Measurements from ENCODE around the gene PPP3CA.
A peak's percentile ranks its signal among the peaks of the same experiment; 100 is the strongest.

Gene PPP3CA

DNA sequence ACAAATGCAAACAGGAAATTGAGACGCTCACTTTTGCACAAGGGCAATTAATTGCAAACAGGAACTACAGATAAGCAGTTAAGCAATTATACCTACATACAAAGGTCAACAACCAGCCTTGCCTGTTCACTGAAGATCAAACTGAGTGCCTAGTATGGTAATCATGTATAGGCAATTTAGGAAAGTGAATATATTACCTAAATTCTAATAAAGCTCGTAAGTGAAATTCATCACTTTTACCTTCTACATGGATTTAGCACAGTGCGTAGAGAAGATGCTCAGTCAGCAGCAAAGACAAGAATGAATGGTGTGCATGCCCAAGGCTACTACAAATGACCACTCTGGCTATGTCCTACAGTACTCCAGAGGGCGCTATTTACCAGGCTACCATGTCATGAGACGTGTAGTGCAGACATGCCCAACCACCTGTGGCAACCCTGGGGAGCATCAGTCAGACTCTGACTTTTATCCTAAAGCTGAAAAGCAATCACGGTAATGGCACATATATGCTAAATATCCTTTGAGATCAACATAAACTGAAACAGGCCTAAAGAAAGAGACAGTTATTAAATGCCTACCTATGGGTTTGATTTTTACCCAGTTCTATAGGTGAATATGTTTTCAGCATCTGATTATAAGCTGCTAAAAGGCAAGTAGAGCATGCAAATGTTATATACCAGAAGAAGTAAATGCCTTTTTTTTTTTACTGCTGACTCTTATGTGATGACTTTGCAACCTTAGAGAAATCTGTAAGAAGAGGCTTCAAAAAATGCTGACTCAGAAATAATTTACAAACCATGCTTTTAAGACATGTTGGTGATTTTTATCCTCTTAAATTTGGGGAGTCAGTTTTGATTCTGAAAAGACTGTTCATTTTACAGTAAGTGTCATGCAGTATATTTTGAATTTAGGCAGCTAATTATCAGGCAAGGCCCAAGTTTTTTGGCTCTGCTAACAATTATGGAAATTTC, 178.0 kb downstream of the PPP3CA start:
- DNase-seq, result peak; percentile 40

DNA sequence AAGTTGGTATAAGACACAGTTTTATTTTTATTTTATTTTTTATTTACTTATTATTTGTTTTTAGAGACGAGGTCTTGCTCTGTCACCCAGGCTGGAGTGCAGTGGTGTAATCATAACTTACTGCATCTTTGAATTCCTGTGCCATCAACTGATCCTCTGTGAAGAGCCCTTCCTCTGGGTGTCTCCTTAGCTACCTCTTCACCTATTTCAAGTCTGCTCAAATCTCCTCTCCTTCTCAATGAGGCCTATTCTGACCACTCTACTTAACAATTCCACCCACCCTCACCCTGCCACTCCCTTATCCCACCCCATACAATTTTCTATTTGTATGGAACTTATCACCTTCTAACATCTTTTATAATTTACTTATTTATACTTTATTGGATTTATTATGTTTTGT, 183.4 kb downstream of the PPP3CA start:
- no peak for DNase-seq

DNA sequence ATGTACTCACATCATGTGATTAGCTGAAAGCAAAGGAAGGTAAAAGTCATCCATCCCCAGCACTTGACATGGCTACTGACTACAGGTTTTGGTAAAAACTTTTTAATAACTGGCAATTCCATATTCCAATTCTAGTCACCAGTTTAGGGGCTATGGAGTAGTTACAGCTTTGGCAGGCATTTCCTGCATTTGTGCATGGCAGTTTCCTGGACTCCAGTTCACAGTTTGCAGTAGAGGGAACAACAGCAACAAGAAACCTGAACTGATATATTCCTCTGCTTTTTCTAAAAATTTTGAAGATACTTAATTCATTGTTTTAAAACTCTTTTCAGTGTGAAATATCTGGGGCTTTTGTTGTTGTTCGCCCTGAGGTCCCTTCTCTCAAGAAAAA, 184.3 kb downstream of the PPP3CA start:
- DNase-seq, result no peak

DNA sequence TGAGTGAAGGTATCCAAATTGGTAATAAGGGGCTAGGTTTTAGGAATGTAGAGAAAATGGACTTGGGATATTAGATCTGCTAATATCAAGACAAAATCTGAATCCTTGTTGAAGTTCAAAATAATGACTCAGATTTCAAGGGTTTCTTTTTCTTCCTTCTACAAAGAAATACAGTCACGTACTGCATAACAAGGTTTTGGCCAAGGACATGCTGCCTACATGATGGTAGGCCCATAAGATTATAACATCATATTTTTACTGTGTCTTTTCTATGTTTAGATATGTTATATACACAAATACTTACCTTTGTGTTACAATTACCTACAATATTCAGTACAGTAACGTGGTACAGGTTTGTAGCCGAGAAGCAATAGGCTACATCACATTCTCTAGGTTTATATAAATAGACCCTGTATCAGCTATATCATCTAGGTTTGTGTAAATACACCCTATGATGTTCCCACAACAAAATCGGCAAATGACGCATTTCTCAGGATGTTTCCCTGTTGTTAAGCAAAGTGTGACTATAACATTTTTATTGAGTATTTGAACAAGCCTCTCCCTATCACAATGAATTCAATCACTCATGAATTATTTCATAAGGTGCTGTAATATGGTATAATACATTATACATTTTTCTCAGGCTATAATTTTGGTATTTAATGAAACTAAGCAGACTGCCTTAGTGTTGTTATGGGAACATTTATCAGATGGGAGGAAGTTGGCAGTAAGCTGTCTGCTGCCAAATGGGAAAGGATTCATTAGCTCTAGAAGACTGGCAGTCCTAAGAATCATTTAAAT, 186.3 kb downstream of the PPP3CA start:
- no peak for DNase-seq

DNA sequence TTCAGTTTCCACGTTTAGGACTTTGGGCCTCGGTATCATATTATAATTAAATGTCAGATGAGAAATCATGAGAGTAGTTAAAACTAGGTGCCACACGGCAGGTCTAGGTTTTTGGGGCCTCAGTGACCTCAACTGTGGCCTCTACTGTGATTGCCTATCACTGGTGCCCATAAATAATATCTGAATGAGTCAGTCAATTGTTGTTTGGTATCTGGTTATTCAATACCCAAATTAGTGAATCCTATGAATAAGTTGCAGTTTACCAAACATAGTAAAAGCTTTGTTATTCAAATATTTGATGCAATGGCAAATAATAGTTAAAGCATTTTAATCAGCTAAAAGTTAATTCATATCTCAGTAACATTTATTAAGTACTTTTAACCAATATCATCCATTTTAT, 188.8 kb downstream of the PPP3CA start:
- no peak for DNase-seq

DNA sequence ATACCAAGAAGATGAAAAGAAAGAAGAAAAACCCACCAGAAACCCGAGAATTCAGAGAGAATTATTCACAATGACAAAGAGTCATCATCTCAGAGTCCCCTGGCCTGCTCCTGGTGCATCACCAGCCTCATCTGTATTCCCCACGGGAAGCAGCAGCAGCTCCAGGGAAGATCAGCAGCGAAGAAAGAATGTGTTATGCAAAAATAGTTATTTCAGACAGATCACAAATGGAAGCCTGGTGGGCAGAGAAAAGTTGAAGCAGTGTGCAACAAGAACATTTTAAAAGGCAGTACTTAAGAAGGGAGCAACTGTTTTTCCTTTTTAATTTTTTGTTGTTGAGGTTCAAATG, 189.2 kb downstream of the PPP3CA start:
- no peak for DNase-seq

DNA sequence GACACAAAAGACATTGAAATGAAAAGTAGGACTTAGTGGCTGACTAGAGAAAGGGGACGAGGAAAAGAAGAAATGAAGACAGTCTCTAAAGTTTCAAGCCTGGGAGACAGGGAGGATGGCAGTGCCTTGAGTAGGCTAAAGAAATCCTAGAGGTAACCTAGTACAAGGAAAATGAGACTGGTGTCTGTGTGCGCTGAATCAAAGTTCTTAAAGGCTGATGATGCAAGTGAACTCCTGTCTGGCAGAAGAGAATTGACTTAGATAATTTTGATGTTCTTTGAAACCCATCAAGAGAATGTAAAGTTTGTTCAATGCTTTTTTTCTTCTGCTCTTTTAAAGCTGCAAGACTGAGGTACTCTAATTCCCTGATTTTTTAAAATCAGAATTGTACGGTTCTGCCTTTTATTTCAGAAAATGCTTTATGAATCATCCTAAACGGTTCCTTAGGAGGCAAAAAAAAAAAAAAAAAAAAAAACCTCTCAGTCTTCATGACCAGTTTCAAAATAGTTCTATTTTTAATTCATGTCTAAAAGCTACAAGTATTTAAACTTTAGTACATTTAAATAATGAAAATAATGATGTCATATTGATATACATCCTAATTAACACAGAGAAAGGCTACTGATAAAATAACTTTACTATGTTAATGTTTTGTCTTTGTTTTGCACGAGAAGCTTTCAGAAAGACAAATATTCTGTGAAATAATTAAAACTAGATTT, 189.8 kb downstream of the PPP3CA start:
- DNase-seq, result no peak

DNA sequence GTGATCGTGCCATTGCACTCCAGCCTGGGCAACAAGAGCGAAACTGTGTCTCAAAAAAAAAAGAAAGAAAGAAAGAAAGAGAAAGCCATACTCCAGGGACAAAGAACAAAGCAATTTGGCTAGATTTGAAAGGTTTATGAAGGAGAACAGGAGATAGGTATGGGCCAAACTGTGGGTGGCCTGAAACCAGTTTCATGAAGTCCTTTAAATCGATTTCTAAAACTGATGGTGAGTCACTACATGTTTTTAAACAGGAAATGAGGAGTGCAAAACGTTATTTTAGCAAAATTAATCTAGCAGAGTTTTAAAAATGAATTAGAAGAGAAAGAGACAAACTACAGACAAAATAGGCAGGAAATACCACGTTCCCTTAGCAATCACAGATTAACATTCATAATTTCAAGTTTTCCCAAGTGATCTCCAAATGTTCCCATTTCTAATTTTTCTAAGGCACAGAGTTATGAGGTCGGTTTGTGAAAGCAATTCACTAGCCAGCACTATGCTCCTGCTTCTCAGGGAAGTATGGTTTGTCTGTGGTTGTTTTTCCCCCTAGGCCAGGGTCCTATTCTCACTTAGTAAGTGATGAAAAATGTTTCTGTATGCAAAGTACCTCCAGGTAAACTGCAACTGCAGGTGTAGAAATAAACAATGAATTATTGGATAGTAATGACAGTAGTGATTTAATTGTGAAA, 190.6 kb downstream of the PPP3CA start:
- DNase-seq, result no peak

DNA sequence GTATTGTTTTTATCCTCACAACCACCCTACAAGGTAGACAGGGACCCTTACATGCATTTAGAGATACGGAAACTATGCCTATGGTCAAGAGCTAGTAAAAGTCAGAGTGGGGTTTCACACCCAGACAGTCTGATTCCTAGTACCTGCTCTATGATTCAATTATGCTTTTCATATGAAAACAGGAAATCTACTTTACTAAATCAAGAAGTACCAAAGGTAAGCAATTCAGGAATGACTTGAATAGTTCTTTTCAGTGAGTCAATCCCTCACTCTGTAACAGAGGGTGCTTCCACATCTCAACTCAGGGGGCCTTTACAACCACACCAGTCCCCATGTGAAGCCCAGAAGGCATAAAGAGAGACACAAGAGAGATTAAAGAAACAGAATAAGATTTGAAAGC, 191.4 kb downstream of the PPP3CA start:
- DNase-seq, result no peak

DNA sequence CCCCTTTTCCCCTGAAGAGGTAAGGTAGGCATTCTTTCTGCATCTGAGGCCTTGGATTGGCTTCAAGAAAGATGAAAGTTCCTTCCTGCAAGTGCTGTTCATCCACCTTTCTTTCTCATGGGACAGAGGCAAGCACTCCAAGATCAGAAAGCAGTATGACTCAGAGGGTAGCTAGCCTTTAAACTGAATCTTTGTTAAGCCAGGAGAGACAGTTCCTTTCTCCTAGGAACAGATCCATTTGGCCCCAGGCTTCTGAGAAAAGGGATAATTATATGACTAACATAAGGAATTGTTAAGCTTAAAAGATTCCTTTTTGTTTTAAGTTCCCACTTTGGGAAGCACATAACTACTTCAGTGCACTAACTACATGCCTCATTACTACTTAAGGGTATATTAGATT, 192.0 kb downstream of the PPP3CA start:
- DNase-seq, result no peak

DNA sequence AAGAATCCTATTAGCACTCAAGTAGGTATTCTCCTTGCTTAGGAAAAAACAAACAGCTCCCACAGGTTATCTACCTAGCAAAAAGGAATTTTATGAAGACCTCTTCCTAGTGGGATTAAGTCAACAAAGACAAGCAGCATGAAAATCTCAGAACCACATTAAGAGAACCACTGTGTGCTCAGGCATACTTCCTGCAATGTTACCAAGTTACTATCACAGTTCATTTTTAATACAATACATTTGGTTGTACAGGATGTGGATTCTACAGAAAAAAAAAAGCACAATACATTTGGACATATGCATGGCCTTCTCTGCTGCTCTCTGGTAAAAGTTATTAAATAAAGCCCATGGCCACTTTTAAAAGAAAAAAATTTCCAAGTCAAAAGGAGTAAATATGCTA, 193.7 kb downstream of the PPP3CA start:
- no peak for DNase-seq

DNA sequence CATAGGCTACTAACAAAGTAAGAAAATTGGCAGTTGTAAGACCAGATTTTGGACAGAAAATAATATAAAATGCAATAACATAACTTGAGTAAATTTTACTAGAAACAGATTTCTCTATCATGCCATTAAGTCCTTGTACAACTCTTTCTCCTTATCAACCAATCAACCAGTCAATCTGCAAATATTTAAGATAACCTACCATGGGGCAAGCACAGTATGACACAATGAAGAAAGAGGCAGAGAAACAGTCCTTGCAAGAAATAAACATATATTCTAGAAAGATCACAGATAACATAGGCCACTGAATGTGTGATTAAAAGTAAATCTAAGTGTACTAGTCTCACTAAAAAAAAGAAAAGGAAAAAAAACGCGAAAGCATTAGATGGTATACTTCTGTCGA, 194.8 kb downstream of the PPP3CA start:
- DNase-seq, result no peak

DNA sequence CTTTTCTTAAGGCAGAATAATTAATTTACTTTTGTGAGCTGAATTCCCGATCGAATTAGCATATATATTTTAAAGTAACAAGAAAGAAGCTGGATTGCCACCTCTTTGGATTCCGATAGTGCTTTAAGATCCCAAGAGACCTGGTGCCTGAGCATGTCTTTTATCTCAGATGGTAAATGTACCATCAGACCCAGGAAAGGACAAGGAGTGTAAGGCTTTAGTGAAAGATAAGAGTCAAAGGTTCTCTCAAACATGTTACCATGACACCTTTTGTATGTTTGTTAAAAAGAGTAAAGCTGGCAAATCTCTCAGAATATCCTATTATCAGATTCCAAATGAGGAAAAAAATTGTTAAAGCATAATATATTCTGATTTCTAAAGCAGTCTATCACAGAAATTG, 198.8 kb downstream of the PPP3CA start:
- DNase-seq, result no peak

DNA sequence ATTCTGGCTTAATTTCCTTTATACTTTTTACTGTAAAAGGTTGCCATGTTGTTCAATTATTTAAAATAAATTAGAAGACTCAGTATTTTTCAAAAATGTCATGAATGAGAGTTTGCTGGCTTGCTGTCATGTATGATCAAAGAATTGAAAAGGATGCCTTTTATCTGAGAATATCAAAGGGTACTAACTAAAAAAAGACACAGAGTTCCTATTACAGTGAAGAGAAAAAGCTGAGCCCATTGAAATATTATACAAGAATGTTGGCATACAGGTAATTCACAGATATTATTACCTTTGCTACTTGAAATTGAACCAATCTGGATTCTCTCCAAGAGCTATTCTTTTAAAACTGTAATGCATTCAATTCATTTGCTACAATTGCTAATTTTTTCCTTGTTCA, 200.0 kb downstream of the PPP3CA start:
- DNase-seq, result no peak

DNA sequence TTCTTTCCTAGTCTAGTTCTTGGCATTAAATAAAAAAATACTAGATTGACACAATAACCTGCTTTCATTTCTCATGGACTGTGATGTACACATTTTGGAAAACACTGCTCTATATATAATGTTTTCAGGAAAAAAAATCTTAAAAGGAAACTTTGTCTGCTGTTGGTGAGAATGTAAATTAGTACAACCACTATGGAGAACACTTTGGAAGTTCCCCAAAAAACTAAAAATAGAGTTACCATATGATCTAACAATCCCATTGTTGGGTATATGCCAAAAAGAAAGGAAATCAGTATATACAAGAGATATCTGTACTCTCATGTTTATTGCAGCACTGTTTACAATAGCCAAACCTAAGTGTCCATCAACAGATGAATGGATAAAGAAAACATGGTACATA, 202.3 kb downstream of the PPP3CA start:
- no peak for DNase-seq

DNA sequence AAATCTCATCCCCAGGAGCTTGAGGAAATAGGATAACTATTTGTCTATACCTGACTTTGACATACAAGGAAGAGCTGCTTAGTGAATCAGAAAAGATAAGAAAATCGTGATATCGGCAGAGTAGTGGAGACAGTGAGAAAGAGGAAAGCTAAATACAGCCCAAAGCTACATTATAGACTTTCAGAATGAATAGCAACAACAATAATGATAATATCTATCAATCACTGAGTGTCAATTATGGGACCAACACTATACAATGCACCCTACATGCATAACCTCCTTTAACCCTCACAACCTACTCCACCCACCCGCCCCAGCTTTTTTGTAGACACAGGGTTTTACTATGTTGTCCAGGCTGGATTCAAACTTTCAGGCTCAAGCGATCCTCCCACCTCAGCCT, 205.1 kb downstream of the PPP3CA start:
- no peak for DNase-seq

DNA sequence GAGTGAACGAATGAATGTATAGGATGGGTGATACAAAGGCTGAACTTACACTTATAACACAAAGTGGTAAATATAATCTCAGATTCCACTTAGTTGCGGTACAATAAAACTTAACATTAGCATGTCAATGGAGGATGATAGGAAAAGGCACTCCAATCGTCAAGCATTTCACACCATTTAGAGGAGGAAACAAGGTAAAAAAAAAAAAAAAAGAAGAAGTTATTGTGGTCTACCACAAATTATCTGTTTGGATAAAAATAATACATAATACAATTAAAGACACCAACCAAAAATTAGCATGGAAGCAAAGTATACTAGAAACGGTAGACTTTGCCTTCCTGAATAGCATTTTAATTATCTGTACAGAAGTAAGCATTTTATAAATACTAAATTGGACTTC, 205.5 kb downstream of the PPP3CA start:
- DNase-seq, result no peak

DNA sequence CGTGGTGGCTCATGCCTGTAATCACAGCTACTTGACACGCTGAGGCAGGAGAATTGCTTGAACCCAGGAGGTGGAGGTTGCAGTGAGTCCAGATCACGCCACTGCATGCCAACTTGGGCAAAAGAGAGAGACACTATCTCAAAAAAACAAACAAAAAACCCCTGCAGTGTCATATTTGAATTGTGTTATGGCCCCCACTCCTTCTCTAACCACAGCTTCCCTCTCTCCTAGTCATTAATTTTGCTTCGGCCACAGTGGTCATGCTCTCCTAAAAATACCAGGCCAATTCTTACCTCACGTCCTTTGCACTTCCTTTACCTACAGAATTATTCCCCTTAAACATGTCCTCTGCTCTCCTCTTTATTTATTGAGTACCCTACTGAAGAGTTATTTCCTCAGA, 206.1 kb downstream of the PPP3CA start:
- no peak for DNase-seq

DNA sequence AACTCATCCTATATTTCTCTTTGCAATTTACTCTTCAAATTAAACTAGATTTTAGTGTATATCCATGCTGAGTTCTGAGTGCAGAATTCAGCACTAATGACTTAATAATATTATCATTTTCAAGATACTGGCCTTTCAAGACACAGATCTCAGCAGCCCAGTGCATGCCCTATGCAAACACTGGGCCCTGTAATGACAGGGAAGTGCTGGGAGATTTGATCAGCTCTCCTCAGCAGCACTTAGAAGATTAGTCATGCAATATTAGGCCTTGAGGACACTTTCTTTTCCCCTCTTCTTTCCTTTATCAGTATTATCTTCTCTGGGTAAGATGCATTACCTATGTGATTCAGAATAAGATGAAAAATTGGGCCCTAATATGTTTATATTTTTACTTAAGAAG, 207.1 kb downstream of the PPP3CA start:
- DNase-seq, result no peak

DNA sequence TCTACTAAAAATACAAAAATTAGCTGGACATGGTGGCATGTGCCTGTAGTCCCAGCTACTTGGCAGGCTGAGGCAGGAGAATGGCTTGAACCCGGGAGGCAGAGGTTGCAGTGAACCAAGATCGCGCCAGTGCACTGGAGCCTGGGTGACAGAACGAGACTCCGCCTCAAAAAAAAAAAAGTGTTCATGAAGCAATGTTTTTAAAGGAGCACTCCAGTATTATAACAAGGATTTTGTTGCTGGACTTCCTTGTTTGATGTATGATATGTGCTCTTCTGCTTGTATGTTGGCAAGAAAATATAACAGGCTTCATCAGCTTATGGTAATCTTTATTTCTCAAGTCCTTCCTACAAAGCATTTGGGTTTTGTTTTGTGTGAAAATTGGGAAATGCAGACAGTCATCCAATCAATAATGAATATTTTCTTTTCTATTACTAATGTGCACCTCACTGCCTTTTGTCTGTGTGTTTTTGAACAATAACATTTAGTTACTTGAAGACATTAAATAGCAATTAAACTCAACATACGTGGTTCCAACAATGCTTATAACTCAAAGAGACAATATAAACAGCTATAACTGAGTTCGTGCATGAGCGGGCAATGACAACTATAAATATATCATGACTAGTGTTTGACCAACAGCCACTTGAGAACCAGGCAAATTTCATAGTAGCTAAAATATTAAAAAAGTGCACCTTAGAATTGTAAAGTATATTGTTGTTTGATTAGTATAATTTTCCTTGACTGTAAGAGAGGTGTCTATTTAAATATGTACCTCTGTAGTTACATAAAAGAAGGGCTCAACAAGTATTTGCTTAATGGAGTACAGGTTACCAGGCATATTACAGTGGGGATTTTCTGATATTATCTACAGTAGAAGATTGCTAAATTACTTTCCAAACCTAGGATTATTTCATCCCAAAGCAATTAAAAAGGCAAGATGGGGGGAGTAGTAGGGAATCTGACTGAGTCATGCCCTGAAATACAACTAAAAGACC, 210.7 kb downstream of the PPP3CA start:
- DNase-seq, result no peak

DNA sequence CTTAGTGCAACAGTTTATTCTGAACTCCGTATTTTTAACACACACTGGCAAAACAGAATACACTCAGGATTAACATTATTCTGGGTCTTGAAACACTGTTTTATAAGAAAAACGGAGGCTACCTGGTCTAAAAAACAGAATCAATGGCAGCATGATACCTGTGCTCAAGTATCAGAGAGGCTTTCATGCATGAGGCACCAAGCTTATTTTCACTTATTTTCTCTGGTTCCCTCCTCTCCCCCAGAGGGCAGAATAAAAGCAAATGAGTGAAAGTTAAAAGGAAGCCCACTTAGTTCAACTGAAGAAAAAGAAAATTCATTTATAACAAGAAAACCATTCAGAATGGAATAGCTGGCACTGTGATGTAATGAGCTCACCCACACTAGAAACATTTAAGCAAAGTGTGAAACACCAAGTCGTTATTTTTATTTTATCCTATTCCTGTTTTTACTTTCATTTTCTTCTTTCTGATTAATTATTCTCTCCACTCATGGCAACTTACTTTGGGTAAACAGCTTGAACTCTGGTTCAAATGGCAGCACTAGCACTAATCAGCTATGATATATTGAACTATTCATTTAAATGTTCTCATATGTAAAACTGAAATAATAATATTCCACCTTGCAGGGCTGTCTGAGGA, 211.8 kb downstream of the PPP3CA start:
- DNase-seq, result no peak
